GM12873 (cell line): Measurements from ENCODE around the gene MIPOL1.

Experiments
- CTCF ChIP-seq: IDR thresholded peaks from 2 replicates; pipeline ENCODE4 v1.5.1; 2012; ENCODE audit warnings: low read depth, mild to moderate bottlenecking, moderate library complexity, low read length, control low read depth; ENCODE audit not compliant: insufficient read depth; ENCODE audit errors: missing control alignments

The MIPOL1 gene

GRCh38 chr14:37284760-37285159, 87.0 kb downstream of the MIPOL1 start:
- TF ChIP-seq CTCF = no peak

- TF ChIP-seq CTCF = no peak
Measured at GRCh38 chr14:37285220-37285619, 87.5 kb downstream of the MIPOL1 start.

- no peak for TF ChIP-seq CTCF
Measured at GRCh38 chr14:37289688-37290087, 92.0 kb downstream of the MIPOL1 start.

- no peak for TF ChIP-seq CTCF
Measured at GRCh38 chr14:37311252-37311651, 113.5 kb downstream of the MIPOL1 start.

- TF ChIP-seq CTCF = no peak
Measured at GRCh38 chr14:37318938-37319337, 121.2 kb downstream of the MIPOL1 start.

GRCh38 chr14:37320106-37320505, 122.4 kb downstream of the MIPOL1 start:
- no peak for TF ChIP-seq CTCF

GRCh38 chr14:37325332-37325731, 127.6 kb downstream of the MIPOL1 start:
- no peak for TF ChIP-seq CTCF
